IPS-NIHi11 (cell line): ENCODE results near the gene SP140.
"Not testable (repeated sequence)": the region's sequence is repeated elsewhere in the genome, so short reads cannot be mapped to it uniquely, and the experiment has no call there.

Experiments
- DNase-seq: peaks from one replicate; pipeline ENCODE4 v3.0.0; 2012; ENCODE audit warnings: mixed read lengths, low spot score

Gene SP140

DNA sequence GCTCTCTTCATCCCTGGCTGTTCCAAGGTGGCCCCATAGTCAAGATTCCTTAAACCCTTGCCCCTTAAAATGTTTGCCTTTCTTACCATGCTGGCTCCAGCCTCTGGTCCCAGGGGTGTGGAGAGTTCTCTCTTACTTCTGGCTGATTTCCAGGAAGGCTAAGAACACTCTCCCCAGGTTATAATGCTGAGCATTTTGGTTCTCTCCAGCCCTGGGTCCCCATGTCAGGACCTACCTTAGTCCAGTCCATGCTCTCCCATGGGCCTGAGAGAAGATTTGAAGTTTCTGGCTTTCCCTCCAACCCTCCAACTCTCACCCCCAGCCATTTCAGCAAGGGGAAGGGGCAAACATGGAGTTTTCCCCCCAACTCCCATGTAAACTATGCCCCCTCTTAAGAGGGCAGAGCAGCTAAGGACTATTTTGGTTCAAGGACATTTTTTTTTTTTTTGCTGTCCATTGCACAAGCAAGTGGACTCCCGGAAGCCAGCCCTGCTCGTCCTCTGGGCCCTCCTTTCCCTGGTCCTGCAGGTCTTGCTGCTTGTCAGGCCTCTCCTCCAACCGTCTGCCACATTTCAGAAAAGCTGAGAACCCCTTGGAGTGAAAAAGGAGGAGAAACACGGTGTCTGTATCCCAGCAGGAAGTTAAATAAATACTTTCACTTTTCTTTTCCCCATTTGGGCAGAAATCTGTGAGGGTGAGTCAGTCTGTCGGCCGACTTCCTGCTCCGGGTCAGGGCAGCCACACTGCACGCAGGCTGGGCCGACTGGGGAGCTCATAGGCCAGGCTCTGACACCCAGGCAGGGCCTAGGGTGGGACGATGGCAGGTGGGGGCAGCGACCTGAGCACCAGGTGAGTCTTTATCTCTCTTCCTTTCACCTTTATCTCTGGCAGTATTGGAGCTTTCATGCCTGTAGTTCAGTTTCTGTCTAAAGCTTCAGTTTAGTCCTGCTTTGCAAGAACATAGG lies 101.2 kb downstream of the SP140 start, which contains the start of gene SP140L:
Gene SP140L (plus strand): TSS at position 741 of the 965 bp plus-strand sequence. CDS start 77 bp downstream, at position 818.
- DNase-seq, result peak; percentile 60

DNA sequence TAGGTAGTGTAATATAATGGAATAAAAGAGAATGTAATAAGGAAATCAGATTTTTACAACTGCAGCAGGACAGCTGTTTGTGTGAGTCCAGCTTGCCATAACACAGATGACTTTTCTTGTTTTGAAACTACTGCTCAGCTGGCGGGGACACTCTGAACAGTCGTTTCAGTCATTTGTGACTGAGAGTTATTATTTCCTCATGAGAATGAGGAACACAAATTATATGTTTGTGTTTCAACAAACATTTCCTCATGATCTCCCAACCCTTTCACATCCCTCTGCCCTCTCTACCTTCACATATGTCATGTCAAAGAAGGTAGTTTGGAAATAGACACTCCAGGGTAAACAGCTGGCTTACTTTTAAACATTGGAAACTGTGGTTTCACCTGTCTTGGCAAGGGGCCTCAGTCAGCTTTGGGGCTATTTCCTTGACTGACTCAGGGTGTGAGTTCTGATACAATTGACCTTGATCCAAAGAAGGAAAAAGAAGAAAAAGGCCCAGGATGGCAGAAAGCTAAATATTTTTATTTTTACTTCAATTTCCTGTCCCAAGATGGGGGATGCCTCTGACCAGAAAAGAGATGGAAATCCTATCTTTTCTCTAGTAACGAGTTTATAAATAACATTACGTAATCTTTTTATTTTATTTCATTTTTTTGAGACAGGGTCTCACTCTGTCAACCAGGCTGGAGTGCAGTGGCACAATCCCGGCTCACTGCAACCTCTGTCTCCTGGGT lies 102.0 kb downstream of the SP140 start:
- no peak for DNase-seq

DNA sequence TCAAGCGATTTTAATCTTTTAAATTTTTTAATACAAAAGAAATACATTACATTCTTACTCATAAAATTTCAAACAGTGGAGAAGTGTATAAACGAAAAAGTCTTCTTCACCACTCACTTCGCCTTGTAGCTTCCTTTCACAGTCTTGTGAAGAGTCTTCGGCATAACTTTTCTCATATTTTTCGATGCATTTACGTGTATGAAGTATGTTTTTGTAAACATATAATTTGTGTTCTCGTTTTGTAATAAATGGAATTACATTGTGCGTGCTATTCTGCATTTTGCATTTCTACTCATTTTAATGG lies 102.6 kb downstream of the SP140 start:
- DNase-seq, result no peak

DNA sequence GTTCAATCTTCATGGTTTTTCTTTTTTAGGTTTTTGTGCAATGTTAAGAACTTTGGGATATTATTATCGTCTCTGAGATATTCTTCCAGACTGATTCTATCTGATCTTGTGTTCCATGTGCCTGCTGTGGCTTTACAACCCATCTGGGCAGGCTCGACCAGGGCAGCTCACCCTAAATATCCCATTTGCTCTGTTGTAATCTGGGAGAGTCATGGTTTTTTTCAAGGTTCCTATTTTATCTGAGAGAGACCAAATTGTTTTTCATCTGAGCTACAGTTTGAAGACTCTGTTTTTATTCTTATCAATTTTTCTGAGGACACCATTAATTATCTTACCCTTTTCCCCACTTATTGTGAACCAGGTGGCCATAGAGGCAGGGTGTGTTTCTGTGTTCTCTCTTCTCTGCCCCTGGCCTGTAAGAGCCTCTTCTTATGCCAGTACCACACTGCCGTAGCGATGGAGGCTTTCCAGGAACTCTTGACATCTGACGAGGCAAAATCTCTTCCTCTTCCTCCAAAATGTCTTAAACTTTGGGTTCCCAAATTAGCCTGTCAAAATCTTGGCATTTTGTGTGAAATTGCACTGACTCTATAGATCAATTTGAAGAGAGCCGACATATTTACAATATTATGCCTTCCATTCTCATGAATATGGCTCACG lies 104.5 kb downstream of the SP140 start:
- no peak for DNase-seq

DNA sequence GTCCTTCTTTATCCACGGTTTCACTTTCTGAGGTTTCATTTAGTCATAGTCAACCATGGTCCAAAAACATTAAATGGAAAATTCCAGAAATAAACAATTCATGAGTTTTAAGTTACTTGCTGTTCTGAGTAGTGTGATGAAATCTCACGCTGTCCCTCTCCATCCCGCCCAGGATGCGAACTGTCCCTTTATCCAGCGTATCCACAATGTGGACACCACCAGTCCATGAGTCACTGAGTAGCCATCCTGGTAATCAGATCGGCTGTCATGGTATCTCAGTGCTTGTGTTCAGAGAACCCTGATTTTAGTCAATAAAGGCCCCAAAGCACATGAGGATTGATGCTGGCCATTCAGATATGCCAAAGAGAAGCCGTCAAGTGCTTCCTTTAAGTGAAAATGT lies 105.2 kb downstream of the SP140 start:
- DNase-seq, result no peak

DNA sequence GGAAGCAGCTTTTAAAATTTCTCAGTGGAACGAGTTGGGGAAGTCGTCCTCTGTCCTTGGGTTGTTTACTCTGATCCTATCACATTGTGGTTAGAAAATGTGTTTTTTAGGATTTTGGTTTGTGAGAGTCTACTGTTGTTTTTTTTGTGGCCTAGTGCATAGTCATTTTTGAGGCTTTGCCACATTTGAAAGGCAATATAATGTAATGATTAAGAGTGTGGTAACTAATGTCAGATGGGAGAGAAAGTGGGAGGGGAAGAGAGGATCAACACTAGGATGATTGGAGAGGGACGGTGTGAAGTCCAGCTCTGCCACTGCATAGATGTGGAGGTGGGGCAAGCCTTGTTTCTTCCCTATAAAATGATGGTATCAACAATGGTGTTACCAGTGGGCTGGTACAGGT lies 109.9 kb downstream of the SP140 start:
- no peak for DNase-seq

DNA sequence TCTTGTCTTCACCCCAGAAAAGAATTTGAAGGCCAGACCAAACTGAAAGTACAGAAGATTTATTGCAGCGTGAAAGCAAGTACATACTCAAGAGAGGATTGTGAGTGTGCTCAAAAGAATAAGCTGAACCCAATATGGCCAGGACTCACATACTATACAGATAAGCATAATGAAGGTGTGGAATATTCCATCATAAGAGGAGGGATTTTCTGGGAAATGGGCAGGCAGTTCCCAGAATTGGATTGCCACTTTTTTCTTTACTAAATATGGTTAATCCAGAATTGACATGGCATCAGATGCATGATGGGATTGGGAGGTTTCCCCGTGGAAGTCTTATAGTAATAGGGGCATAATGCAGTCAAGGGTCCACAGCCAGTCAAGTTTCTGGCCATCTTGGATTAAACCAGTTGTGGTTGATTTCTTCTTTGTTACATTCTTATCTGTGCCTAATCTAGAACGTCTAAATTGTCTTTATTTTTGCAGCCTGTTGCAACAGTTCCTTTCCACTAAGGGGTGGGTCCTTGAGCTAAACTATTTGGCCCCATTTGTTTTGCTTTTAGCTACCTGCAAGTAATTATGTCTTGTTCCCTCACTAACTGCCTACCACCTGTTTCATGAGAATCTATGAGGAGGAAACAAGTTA lies 110.4 kb downstream of the SP140 start:
- no peak for DNase-seq

DNA sequence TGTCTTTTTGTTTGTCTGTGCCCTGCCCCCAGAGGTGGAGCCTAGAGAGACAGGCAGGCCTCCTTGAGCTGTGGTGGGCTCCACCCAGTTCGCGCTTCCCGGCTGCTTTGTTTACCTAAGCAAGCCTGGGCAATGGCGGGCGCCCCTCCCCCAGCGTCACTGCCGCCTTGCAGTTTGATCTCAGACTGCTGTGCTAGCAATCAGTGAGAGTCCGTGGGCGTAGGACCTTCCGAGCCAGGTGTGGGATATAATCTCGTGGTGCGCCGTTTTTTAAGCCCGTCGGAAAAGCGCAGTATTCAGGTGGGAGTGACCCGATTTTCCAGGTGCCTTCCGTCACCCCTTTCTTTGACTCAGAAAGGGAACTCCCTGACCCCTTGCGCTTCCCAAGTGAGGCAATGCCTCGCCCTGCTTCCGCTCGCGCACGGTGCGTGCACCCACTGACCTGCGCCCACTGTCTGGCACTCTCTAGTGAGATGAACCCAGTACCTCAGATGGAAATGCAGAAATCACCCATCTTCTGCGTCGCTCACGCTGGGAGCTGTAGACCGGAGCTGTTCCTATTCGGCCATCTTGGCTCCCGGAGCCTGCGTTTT lies 116.5 kb downstream of the SP140 start:
- DNase-seq, result not testable (repeated sequence)

DNA sequence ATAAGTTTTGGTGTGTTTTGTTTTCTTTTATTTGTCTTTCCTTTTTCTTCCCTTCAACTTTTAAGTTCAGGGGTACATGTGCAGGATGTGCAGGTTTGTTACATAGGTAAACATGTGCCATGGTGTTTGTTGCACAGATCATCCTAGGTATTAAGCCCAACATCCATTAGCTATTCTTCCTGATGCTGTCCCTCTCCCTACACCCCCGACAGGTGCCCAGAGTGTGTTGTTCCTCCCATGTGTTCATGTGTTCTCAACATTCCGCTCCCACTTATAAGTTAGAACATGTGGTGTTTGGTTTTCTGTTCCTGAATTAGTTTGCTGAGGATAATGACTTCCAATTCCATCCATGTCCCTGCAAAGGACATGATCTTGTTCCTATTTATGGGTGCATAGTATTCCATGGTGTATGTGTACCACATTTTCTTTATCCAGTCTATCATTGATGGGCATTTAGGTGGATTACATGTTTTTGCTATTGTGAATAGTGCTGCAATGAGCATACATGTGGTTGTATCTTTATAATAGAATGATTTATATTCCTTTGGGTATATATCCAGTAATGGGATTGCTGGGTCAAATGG lies 117.6 kb downstream of the SP140 start:
- not testable (repeated sequence) for DNase-seq

DNA sequence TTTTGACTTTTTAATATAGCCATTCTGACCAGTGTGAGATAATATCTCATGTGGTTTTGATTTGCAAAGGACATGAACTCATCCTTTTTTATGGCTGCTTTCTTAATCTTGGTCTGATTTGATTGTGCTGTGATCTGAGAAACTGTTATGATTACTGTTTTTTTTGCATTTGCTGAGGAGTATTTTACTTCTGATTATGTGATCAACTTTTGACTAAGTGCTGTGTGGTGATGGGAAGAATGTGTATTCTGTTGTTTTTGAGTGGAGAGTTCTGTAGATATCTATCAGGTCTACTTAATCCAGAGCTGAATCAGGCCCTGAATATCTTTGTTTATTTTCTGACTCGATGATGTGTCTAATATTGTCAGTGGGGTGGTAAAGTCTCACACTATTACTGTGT lies 118.2 kb downstream of the SP140 start:
- no peak for DNase-seq

DNA sequence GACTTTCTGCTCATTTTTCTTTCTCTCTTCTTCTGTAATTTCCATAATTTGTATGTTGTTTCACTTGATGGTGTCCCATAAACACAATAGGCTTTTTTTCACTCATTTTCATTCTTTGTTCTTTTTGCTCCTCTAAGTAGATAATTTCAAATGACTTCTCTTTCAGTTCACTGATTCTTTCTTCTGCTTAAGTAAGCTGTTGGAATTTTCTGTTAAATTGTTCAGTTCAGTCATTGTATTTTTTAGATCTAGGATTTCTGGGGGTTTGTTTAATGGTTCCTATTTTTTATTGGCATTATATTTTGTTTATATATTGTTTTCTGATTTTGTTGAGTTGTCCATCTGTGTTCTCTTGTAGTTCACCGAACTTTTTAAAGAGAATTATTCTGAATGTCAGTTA lies 120.9 kb downstream of the SP140 start:
- no peak for DNase-seq

DNA sequence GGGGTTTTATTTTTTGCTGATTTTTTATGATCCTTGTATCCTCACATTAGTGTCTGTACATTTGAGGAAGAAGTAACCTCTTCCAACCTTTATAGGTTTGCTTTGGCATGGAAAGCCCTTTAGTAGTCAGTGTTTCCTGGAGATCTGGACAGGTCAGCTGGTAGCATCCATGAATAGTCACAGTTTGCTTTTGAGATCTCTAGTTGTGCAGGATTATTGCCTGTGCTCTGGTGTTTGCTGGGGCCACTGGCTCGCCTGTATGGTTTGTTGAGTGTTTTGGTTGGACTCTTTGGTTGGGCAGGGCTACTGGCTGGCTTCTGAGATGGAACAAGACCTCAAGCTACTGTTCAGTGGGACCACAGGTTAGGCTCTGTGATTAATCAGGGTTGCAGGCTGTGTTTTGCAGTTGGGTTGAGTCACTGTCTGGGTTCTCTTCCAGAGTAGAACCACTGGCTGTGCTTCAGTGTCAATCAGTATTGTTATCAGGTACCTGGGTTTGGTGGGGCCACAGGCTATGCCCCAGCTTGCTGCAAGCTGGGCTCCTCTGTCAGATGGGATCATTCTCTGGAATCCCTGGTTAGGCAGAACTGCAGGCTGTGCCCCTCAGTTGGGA lies 121.5 kb downstream of the SP140 start:
- no peak for DNase-seq

DNA sequence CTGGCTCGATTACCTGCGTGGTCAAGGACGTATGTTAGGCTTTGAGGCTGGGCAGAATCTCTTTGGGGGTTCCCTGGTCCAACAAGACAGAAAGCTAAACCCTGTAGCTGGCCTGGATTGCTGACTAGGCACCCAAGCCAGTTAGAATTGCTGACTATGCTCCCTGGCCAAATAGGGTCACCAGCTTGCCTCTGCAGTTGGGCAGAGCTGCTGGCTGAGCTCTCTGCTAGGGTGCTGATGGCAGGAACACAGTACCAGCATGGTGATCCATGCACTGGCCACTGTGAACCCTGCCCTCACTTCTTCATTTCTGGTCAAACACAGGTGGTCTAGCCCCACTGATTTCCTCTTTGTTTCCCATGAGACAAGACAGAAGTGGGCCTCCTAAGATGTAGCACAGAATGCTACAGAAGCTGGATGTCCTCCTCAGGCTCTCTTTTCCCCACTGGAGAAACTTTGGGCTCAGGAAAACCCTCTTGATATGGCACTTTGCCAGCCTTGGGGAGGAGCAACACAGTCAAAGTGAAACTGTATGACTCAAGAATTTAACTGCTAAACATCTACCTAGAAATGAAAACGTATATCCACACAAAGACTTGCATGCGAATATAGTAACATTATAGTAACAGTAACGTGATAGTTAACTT lies 122.2 kb downstream of the SP140 start:
- no peak for DNase-seq

DNA sequence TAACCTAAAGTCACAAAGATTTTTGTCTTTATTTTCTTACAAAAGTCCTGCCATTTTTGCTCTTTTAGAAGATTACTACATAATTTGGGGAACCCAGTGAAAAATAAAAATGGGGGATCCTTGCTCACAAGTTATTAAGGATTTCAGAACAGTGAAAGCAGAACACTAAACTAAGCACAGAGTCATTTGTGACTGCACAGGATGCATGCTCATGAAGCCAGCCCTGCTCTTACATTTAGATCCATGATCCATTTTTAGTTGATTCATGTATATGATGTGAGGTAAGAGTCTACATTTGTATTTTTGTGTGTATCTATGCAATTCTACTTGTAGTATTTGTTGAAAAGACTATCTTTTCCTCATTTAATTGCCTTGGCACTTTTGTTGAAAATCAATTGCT lies 123.3 kb downstream of the SP140 start:
- DNase-seq, result no peak

DNA sequence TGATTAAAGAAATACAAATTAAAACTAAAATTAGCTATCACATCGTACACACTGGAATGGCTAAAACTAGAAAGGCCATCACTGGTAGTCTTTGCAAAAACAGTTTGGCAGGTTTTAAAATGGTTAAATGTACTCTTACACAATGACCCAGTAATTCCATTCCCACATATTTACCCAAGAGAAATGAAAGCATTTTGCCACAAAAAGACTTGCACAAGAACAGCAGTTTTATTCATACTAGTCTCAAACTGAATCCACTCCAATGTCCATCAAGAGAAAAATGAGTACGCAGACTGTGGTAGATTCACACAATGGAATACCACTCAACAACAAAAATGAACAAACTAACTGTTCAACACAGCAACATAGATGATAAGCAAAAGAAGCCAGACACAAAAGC lies 130.5 kb downstream of the SP140 start:
- DNase-seq, result no peak

DNA sequence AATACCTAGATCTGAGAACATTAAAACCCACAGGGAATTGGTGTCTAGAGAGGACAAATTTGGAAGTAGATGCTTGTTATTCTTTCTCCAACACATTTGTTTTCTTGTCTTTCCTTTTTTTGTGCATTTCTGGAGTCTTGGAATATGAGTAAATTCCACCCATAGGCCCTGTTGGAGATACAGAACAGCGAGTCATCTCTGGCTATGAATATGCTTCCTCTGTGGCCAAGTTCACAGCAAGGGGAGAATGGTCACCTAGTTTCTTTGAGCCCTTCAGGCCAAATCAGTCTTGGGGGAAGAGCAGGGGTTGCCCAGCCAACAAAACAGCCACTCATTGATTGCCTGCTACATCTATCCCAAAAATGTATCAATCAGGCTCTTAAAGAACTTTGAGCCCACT lies 132.8 kb downstream of the SP140 start:
- DNase-seq, result no peak

DNA sequence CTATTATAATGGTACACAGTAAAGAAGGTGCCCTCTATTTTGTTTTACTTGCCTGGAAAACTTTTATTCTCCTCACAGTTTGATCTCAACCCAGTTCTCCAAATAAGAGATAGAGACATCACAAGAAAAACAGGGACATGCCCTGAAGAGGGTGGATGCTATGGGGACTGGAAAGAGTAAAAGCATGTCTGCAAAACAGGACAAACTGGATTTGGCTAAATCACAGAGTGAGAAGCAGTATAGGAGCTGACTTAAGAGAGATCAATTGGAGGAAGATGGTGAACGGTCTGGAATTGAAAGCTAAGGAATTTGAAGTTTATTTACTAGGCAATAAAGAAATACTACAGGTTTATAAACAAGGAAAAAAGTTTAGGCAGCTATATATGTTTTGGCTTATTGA lies 134.5 kb downstream of the SP140 start:
- DNase-seq, result no peak

DNA sequence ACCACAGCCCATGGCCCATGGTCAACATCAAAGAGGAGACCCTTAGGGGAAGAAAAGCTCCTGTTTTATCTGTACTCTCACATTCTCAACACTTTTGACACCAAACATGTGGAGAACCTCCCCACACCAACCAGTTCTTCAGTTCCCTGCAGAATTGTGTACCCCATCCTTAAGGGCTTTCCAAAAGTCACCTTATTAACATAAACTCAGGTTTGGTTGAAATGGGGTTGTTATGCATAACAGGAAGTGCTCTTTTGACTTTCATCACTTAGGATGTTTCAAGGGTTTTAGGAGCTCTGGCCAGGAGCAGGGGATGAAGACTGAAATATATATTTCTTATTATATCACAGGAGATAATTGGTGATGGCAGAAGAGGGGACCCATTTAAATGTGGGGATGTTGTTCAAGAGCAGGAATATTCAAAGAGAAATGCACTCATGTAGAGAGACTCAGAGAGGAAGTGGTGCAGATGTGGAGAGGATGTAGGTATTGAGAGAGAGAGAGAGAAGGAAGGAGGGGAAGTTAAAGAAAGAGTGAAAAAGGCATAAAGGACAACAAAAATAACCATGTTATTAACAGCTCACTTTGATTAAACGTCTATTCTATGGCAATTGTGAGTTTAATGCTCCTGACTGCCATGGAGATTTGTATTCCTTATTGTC lies 136.6 kb downstream of the SP140 start:
- DNase-seq, result no peak
